Stimulated activated CD8-positive, alpha-beta memory T cell treated with anti-CD3 and anti-CD28 coated beads, Interleukin-15, amount 100 ng/mL, for 1 hour (primary cell): Measurements from ENCODE around the gene SCN1B.
A peak's percentile ranks its signal among the peaks of the same experiment; 100 is the strongest.
"Not testable (repeated sequence)": the region's sequence is repeated elsewhere in the genome, so short reads cannot be mapped to it uniquely, and the experiment has no call there.

Experiments used
- DNase-seq: peaks from one replicate; pipeline ENCODE4 v3.0.0-alpha.2; 2020; ENCODE audit warnings: low read depth

The SCN1B gene

GRCh38 chr19:35030257-35031071, at the start of gene SCN1B:
SCN1B (plus strand) TSS chr19:35030470; CDS start chr19:35030821, 351 bp downstream.
- peak; percentile 25 for DNase-seq

GRCh38 chr19:34982275-34982674, 48.0 kb upstream of the SCN1B start:
- no peak for DNase-seq

GRCh38 chr19:34983786-34984185, 46.5 kb upstream of the SCN1B start:
- DNase-seq, result no peak

GRCh38 chr19:34984287-34984686, 46.0 kb upstream of the SCN1B start:
- DNase-seq, result no peak

- no peak for DNase-seq
These were observed 44.8 kb upstream of the SCN1B start for GRCh38 chr19:34985249-34986022.

- no peak for DNase-seq
These were observed 42.2 kb upstream of the SCN1B start for GRCh38 chr19:34988119-34988518.

GRCh38 chr19:34989298-34989697, 41.0 kb upstream of the SCN1B start:
- DNase-seq, result no peak

- no peak for DNase-seq
These were observed 39.6 kb upstream of the SCN1B start for GRCh38 chr19:34990578-34991192.

GRCh38 chr19:34991542-34992333, 38.5 kb upstream of the SCN1B start:
- no peak for DNase-seq

- DNase-seq, result not testable (repeated sequence)
These were observed 37.7 kb upstream of the SCN1B start for GRCh38 chr19:34992582-34992981.

- DNase-seq, result no peak
These were observed 36.0 kb upstream of the SCN1B start for GRCh38 chr19:34994286-34994642.

GRCh38 chr19:34994643-34995541, 35.4 kb upstream of the SCN1B start:
- no peak for DNase-seq

GRCh38 chr19:34995551-34995950, 34.7 kb upstream of the SCN1B start:
- DNase-seq, result no peak

- DNase-seq, result no peak
These were observed 33.1 kb upstream of the SCN1B start for GRCh38 chr19:34997071-34997617.

- not testable (repeated sequence) for DNase-seq
These were observed 32.0 kb upstream of the SCN1B start for GRCh38 chr19:34998224-34998623.

- DNase-seq, result no peak
These were observed 31.3 kb upstream of the SCN1B start for GRCh38 chr19:34998777-34999497.

- peak; percentile 46 for DNase-seq
These were observed 30.6 kb upstream of the SCN1B start, which contains the start of gene GRAMD1A for GRCh38 chr19:34999498-35000337. GRAMD1A (plus strand) TSS chr19:35000323; CDS start chr19:35000479, 156 bp downstream.

GRCh38 chr19:35000338-35000646, 30.0 kb upstream of the SCN1B start:
- DNase-seq, result no peak
